Measurements from ENCODE around the gene OGDH.

The OGDH gene

GRCh38 chr7:44674381-44674780 is 68.0 kb downstream of the OGDH start:
- TF ChIP-seq YY1 (IDR thresholded peaks at IDR 0.05; ENCODE audit: low read depth) (no peak), NFIC (IDR thresholded peaks at IDR 0.05) (no peak), MAX (IDR thresholded peaks at IDR 0.05) (no peak), CREB1 (IDR thresholded peaks at IDR 0.05; ENCODE audit: low read depth) (no peak), CEBPB (IDR thresholded peaks at IDR 0.05) (no peak), FOXM1 (IDR thresholded peaks at IDR 0.05; ENCODE audit: borderline replicate concordance, low read depth) (no peak), EP300 (IDR thresholded peaks at IDR 0.05; ENCODE audit: borderline replicate concordance) (no peak)
- TF ChIP-seq, protein P1, sequence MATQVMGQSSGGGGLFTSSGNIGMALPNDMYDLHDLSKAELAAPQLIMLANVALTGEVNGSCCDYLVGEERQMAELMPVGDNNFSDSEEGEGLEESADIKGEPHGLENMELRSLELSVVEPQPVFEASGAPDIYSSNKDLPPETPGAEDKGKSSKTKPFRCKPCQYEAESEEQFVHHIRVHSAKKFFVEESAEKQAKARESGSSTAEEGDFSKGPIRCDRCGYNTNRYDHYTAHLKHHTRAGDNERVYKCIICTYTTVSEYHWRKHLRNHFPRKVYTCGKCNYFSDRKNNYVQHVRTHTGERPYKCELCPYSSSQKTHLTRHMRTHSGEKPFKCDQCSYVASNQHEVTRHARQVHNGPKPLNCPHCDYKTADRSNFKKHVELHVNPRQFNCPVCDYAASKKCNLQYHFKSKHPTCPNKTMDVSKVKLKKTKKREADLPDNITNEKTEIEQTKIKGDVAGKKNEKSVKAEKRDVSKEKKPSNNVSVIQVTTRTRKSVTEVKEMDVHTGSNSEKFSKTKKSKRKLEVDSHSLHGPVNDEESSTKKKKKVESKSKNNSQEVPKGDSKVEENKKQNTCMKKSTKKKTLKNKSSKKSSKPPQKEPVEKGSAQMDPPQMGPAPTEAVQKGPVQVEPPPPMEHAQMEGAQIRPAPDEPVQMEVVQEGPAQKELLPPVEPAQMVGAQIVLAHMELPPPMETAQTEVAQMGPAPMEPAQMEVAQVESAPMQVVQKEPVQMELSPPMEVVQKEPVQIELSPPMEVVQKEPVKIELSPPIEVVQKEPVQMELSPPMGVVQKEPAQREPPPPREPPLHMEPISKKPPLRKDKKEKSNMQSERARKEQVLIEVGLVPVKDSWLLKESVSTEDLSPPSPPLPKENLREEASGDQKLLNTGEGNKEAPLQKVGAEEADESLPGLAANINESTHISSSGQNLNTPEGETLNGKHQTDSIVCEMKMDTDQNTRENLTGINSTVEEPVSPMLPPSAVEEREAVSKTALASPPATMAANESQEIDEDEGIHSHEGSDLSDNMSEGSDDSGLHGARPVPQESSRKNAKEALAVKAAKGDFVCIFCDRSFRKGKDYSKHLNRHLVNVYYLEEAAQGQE (IDR thresholded peaks at IDR 0.05; ENCODE audit: low read depth) = no peak

DNA sequence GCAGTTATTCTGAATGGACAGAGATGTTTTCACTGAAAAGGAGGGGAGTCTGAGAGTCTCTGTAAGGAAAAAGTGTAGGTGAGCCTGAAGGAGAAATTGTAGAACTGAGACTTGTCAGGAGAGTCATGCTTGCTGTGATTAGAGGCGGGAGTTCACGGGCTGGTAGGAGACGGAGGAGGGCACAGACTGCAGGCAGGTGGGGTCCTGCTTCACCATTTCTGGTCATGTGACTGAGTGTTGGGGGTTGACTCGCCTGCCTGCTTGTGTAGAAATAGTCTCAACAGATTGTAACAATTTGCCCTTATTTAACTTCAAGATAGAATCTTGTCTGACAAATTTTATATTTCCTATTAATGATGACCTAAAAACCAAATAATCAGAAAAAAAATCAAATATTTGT is 70.3 kb downstream of the OGDH start:
- TF ChIP-seq CEBPB (IDR thresholded peaks at IDR 0.05) = no peak
- TF ChIP-seq, protein P2, sequence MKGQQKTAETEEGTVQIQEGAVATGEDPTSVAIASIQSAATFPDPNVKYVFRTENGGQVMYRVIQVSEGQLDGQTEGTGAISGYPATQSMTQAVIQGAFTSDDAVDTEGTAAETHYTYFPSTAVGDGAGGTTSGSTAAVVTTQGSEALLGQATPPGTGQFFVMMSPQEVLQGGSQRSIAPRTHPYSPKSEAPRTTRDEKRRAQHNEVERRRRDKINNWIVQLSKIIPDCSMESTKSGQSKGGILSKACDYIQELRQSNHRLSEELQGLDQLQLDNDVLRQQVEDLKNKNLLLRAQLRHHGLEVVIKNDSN (IDR thresholded peaks at IDR 0.05) = peak; percentile 30; the same call in 1 of the 2 replicates

DNA sequence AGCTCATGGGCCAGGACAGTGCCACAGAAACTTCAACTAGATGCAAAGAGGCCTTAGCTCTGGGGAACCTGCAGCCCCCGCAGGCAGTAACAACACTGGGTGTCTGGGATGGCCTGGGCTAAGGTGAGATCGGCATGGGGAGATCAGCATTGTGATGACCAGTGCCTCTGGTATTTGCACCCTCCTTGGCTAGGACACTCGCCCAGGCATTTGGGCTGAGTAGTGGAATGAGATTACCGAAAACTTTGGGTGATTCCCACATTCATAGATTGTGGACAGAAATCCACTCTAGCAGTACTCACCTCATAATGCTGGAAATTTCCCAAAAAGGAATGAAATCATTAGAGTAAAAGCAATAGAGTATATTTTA is 71.7 kb downstream of the OGDH start:
- no peak for TF ChIP-seq TCF12 (IDR thresholded peaks at IDR 0.05; ENCODE audit: low read depth)
- no peak for TF ChIP-seq CREB1 (IDR thresholded peaks at IDR 0.05; ENCODE audit: low read depth)
- no peak for TF ChIP-seq EP300 (IDR thresholded peaks at IDR 0.05; ENCODE audit: borderline replicate concordance)

DNA sequence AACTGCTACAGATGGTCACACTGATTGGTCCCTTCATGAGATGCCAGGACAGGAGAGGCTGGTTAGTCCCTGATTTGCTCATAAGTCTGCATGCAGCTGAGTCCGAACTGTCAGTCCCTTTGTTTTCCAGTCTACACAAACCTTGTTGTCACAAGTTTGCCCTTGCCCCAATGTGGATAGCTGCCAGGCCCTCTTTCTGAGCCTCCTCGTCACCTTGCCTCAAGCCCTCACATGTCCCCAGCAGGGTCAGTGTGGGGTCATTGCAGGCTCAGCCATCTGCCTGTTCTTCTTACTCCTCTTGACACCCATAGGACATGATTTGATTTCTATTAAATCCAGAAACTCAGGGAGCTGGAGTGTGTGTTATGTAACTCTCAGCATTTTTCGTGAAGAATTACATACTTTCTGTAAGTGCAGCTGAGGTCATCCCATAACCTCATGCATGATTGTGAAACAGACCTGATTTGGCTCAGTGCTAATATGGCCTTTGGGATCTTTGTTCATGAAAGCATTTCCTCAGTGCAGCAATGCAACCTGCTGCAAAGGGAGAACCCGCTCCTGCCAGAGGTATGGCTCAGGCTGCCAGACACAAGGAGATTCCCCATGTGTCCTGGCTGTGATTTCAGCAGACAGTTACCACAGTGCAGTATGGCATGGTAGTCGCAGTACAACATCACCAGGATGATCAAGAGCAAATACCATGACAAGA is 72.2 kb downstream of the OGDH start:
- TF ChIP-seq CREB1 (IDR thresholded peaks at IDR 0.05; ENCODE audit: low read depth) (no peak), NFIC (IDR thresholded peaks at IDR 0.05) (no peak), CEBPB (IDR thresholded peaks at IDR 0.05) (no peak), EGR1 (IDR thresholded peaks at IDR 0.05) (no peak), YY1 (IDR thresholded peaks at IDR 0.05; ENCODE audit: low read depth) (no peak), TAF1 (IDR thresholded peaks at IDR 0.05; ENCODE audit: low read depth) (no peak), TCF12 (IDR thresholded peaks at IDR 0.05; ENCODE audit: low read depth) (no peak), MAX (IDR thresholded peaks at IDR 0.05) (no peak), TEAD4 (IDR thresholded peaks at IDR 0.05) (no peak), ZBTB7A (IDR thresholded peaks at IDR 0.05; ENCODE audit: low read depth) (no peak), EP300 (IDR thresholded peaks at IDR 0.05; ENCODE audit: borderline replicate concordance) (no peak), RAD21 (IDR thresholded peaks at IDR 0.05; ENCODE audit: low read depth) (no peak), FOXM1 (IDR thresholded peaks at IDR 0.05; ENCODE audit: borderline replicate concordance, low read depth) (no peak)
- TF ChIP-seq, protein P1 (IDR thresholded peaks at IDR 0.05; ENCODE audit: low read depth) = no peak
- TF ChIP-seq, protein P2 (IDR thresholded peaks at IDR 0.05) = no peak

- TF ChIP-seq YY1 (IDR thresholded peaks at IDR 0.05; ENCODE audit: low read depth) = no peak
Observed at GRCh38 chr7:44681645-44682044, 75.2 kb downstream of the OGDH start.

DNA sequence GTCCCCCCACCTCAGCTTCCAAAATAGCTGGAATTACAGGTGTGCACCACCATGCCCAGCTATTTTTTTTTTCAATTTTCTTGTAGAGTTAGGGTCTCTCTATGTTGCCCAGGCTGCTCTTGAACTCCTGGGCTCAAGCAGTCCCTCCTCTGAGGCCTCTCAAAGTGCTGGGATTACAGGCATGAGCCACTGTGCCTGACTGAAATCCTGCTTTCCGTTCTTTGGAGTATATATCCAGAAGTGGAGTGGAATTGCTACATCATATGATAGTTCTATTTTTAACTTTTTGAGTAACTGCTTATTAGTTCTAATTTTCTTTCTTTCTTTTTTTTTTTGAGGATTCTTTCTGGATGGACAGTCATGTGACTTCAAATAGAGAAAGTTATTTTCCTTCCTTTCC is 79.3 kb downstream of the OGDH start:
- TF ChIP-seq CEBPB (IDR thresholded peaks at IDR 0.05) (no peak), CREB1 (IDR thresholded peaks at IDR 0.05; ENCODE audit: low read depth) (no peak), MAX (IDR thresholded peaks at IDR 0.05) (no peak), EGR1 (IDR thresholded peaks at IDR 0.05) (no peak)
- TF ChIP-seq, protein P1 (IDR thresholded peaks at IDR 0.05; ENCODE audit: low read depth) = no peak
- TF ChIP-seq, protein P2 (IDR thresholded peaks at IDR 0.05) = no peak
